Right cardiac atrium (tissue), 5 donors: ENCODE data around the gene SPATA21. TPM values are rescaled to one million over a fixed set of nuclear protein-coding genes. Genes with fewer than 3 reads are reported as not detected.

Experiments used
- ATAC-seq, 2 donors: fragments of 200-7000 bp; cut with Tn5 transposase; one replicate each; pipeline versions ENCODE4 v1.8.0 to v1.9.1; 2020; ENCODE audit warnings: moderate library complexity in 2 of 2, mild to moderate bottlenecking in 1 of 2
- DNase-seq, 3 donors: peaks; one replicate each; pipeline ENCODE4 v3.0.0-alpha.2; 2020
- H3K27ac ChIP-seq: one replicate; pipeline ENCODE4 v1.5.1; 2013; ENCODE audit warnings: mild to moderate bottlenecking, low read length, control low read depth, moderate library complexity
- H3K27me3 ChIP-seq: one replicate; pipeline ENCODE4 v1.6.1; 2013; ENCODE audit not compliant: control insufficient read depth, insufficient read depth
- H3K4me1 ChIP-seq: one replicate; pipeline ENCODE4 v1.6.1; 2013; ENCODE audit warnings: low read length; ENCODE audit not compliant: control insufficient read depth, insufficient read depth
- H3K4me3 ChIP-seq: one replicate; pipeline ENCODE4 v1.5.1; 2013; ENCODE audit warnings: low read length, control low read depth
- H3K9me3 ChIP-seq: one replicate; pipeline ENCODE4 v1.6.1; 2013; ENCODE audit warnings: low read length; ENCODE audit not compliant: control insufficient read depth
- WGBS: extraction: QIAGEN DNeasy Blood & Tissue Kit; methylation state at CpG from one replicate; pipeline ENCODE4 v1.1.7; 2013; 5-methylcytosine and 5-hydroxymethylcytosine counted together
- intact Hi-C, 4 donors: fragments of 100-400 bp; cut with DNase I; formaldehyde crosslinking; loops; one replicate each; pipeline versions ENCODE4 v1.11.0 to v1.14.0; 2022 to 2023
- polyA plus RNA-seq: library from polyadenylated mRNA; stranded (reverse); fragments of 200-250 nt; gene quantifications from one replicate; pipeline ENCODE4 v1.2.3, GENCODE V29; 2013
- total RNA-seq, 4 donors: library from RNA; stranded (reverse); fragmentation: NEBNext Ultra II Directional; extraction: Animal tissue kit (Norgen Biotek cat#: 25700); gene quantifications; one replicate each; pipeline ENCODE4 v1.2.1, GENCODE V29; 2021
- donor health status: healthy with polysubstance abuse.
- donor health status: DM: no; HTN: yes; CAD: no.
- donor health status: DM: no; HTN: no; CAD: no.
- donor health status: DM: no; HTN: yes; CAD: no; lungs with severe emphysema.
- donor health status: DM: yes; HTN: yes; CAD: no.

SPATA21 gene
- total and polyA plus RNA-seq, 5 donors, result 0.23 TPM; not detected in 4

- no peak for DNase-seq
- H3K9me3 ChIP-seq, result no peaks in the 10 kb centered on the region
- H3K27ac ChIP-seq, result no peak overlapping the region
- H3K4me1 ChIP-seq, result peaks cover 8% of the 10 kb centered on the region
- intact Hi-C loops, result no loop called here
- H3K4me3 ChIP-seq, result no peak overlapping the region
- WGBS, result 46% methylated on average over 7 of the region's 7 CpGs
- peak in 1 of 2 donors; percentile 27 for ATAC-seq
- no peaks in the 10 kb centered on the region for H3K27me3 ChIP-seq
These were observed 2.9 kb upstream of the SPATA21 start for GRCh38 chr1:16440131-16440469.

GRCh38 chr1:16438924-16439323 is 1.7 kb upstream of the SPATA21 start:
- Histone ChIP-seq H3K4me1 (peaks cover 5% of the 10 kb centered on the region), H3K27ac (no peak overlapping the region), H3K27me3 (no peaks in the 10 kb centered on the region), H3K4me3 (no peak overlapping the region), H3K9me3 (no peaks in the 10 kb centered on the region)
- DNase-seq (no peak), ATAC-seq (no peak)
- intact Hi-C loops, result no loop called here
- WGBS, result 84% methylated on average over 2 of the region's 2 CpGs

GRCh38 chr1:16438516-16438915 is 1.3 kb upstream of the SPATA21 start:
- Histone ChIP-seq H3K27me3 (no peaks in the 10 kb centered on the region), H3K4me1 (peaks cover 5% of the 10 kb centered on the region), H3K27ac (no peak overlapping the region), H3K9me3 (no peaks in the 10 kb centered on the region), H3K4me3 (no peak overlapping the region)
- intact Hi-C loops, result no loop called here
- 85% methylated on average over 2 of the region's 2 CpGs for WGBS
- ATAC-seq (no peak), DNase-seq (no peak)

- no peaks in the 10 kb centered on the region for H3K4me1 ChIP-seq
- H3K9me3 ChIP-seq, result no peaks in the 10 kb centered on the region
- ATAC-seq (no peak), DNase-seq (no peak)
- intact Hi-C loops, result no loop called here
- no peak overlapping the region for H3K4me3 ChIP-seq
- WGBS, result 63% methylated on average over 2 of the region's 2 CpGs
- no peak overlapping the region for H3K27ac ChIP-seq
- H3K27me3 ChIP-seq, result no peaks in the 10 kb centered on the region
These were observed 2.7 kb downstream of the SPATA21 start for GRCh38 chr1:16434501-16434900.

GRCh38 chr1:16434007-16434406 is 3.2 kb downstream of the SPATA21 start:
- Histone ChIP-seq H3K9me3 (no peaks in the 10 kb centered on the region), H3K4me3 (no peak overlapping the region), H3K27me3 (no peaks in the 10 kb centered on the region), H3K4me1 (no peaks in the 10 kb centered on the region), H3K27ac (no peak overlapping the region)
- WGBS, result 97% methylated on average over 4 of the region's 4 CpGs
- no peak for ATAC-seq
- intact Hi-C loops, result no loop called here
- DNase-seq, result no peak

GRCh38 chr1:16433030-16433429 is 4.2 kb downstream of the SPATA21 start:
- H3K27ac ChIP-seq, result no peak overlapping the region

GRCh38 chr1:16430606-16431005 is 6.6 kb downstream of the SPATA21 start:
- DNase-seq, result no peak
- no peaks in the 10 kb centered on the region for H3K9me3 ChIP-seq
- WGBS, result 82% methylated on average over 3 of the region's 3 CpGs
- H3K4me3 ChIP-seq, result no peak overlapping the region
- no peak overlapping the region for H3K27ac ChIP-seq
- H3K27me3 ChIP-seq, result no peaks in the 10 kb centered on the region
- H3K4me1 ChIP-seq, result no peaks in the 10 kb centered on the region
- ATAC-seq, result no peak
- intact Hi-C loops, result no loop called here

More at GRCh38 chr1:16433030-16433429, 4.2 kb downstream of the SPATA21 start:
- intact Hi-C loops, result no loop called here
- WGBS, result 54% methylated on average over 9 of the region's 9 CpGs
- no peak for DNase-seq
- no peaks in the 10 kb centered on the region for H3K9me3 ChIP-seq
- peak in 1 of 2 donors; percentile 56 for ATAC-seq
- no peak overlapping the region for H3K4me3 ChIP-seq
- no peaks in the 10 kb centered on the region for H3K27me3 ChIP-seq
- H3K4me1 ChIP-seq, result no peaks in the 10 kb centered on the region

- H3K27ac ChIP-seq, result no peak overlapping the region
- H3K9me3 ChIP-seq, result no peaks in the 10 kb centered on the region
- intact Hi-C loops, result no loop called here
- no peak for DNase-seq
- WGBS, result 90% methylated on average over 10 of the region's 10 CpGs
- H3K27me3 ChIP-seq, result no peaks in the 10 kb centered on the region
- no peak for ATAC-seq
- H3K4me3 ChIP-seq, result no peak overlapping the region
- H3K4me1 ChIP-seq, result no peaks in the 10 kb centered on the region
These were observed 11.8 kb downstream of the SPATA21 start for GRCh38 chr1:16425125-16426025.

- Histone ChIP-seq H3K27ac (no peak overlapping the region), H3K27me3 (no peaks in the 10 kb centered on the region), H3K4me3 (no peak overlapping the region), H3K4me1 (no peaks in the 10 kb centered on the region), H3K9me3 (no peaks in the 10 kb centered on the region)
- intact Hi-C loops, result no loop called here
- no peak for ATAC-seq
- no peak for DNase-seq
- 85% methylated on average over 7 of the region's 7 CpGs for WGBS
These were observed 15.2 kb downstream of the SPATA21 start for GRCh38 chr1:16422041-16422440.

GRCh38 chr1:16421201-16421600 is 16.0 kb downstream of the SPATA21 start:
- DNase-seq (no peak), ATAC-seq (peak in 1 of 2 donors; percentile 23)
- no peak overlapping the region for H3K4me3 ChIP-seq
- WGBS, result 80% methylated on average over 7 of the region's 7 CpGs
- no peaks in the 10 kb centered on the region for H3K4me1 ChIP-seq
- H3K27ac ChIP-seq, result no peak overlapping the region
- no peaks in the 10 kb centered on the region for H3K9me3 ChIP-seq
- intact Hi-C loops, result no loop called here
- H3K27me3 ChIP-seq, result no peaks in the 10 kb centered on the region

GRCh38 chr1:16420424-16421118 is 16.7 kb downstream of the SPATA21 start:
- H3K4me1 ChIP-seq, result no peaks in the 10 kb centered on the region
- H3K9me3 ChIP-seq, result no peaks in the 10 kb centered on the region
- DNase-seq (no peak), ATAC-seq (no peak)
- intact Hi-C loops, result no loop called here
- no peaks in the 10 kb centered on the region for H3K27me3 ChIP-seq
- no peak overlapping the region for H3K4me3 ChIP-seq
- WGBS, result 64% methylated on average over 9 of the region's 9 CpGs
- no peak overlapping the region for H3K27ac ChIP-seq
